AG09319 (cell line): Measurements from ENCODE around the gene PISD.

Experiments
- DNase-seq: peaks from one replicate; pipeline ENCODE4 v3.0.0-alpha.2; 2010; ENCODE audit warnings: low read depth; ENCODE audit errors: extremely low read depth
- TF ChIP-seq, protein P1 (sequence below): IDR thresholded peaks from 2 replicates; pipeline ENCODE4 v1.5.1; 2011; ENCODE audit warnings: low read depth, mild to moderate bottlenecking, inconsistent platforms, low read length, moderate library complexity

PISD gene

DNA sequence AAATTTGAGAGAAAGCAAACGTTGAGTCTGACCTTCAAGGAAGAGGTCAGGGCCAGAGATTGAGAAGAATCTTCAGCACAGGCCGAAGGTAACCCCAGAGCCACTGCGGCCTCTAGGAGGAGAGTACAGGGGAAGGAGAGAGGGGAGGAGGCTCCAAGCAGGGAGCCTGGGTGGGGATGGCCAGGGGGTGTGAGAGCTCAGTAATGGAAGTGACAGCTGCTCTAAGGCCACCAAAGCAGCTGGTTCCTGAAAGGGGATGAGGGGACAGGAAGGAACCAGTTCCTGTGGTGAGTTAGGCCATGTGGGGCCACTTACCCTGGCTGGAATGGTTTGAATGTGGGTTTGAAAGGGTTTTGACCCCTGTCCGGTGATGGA is 46.1 kb downstream of the PISD start:
- TF ChIP-seq, protein P1, sequence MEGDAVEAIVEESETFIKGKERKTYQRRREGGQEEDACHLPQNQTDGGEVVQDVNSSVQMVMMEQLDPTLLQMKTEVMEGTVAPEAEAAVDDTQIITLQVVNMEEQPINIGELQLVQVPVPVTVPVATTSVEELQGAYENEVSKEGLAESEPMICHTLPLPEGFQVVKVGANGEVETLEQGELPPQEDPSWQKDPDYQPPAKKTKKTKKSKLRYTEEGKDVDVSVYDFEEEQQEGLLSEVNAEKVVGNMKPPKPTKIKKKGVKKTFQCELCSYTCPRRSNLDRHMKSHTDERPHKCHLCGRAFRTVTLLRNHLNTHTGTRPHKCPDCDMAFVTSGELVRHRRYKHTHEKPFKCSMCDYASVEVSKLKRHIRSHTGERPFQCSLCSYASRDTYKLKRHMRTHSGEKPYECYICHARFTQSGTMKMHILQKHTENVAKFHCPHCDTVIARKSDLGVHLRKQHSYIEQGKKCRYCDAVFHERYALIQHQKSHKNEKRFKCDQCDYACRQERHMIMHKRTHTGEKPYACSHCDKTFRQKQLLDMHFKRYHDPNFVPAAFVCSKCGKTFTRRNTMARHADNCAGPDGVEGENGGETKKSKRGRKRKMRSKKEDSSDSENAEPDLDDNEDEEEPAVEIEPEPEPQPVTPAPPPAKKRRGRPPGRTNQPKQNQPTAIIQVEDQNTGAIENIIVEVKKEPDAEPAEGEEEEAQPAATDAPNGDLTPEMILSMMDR: no peak
- DNase-seq: no peak

DNA sequence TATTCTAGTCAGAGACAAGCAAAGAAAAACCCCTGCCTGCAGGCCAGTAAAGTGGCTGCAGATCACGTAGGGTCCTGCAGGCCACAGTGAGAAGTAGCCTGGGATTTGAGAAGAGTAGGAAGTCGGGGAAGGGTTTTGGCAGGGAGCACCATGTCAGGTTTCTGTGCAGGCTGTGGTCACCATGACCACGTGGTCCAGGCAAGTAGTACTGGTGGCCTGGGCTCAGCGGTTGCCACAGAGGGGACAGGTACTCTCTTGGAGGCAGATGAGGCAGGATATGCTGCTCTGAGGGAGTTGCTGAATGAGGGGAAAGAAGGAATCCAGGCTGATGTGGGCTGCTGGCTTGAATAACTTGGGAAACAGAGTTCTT is 46.5 kb downstream of the PISD start:
- no peak for DNase-seq
- TF ChIP-seq, protein P1: no peak

DNA sequence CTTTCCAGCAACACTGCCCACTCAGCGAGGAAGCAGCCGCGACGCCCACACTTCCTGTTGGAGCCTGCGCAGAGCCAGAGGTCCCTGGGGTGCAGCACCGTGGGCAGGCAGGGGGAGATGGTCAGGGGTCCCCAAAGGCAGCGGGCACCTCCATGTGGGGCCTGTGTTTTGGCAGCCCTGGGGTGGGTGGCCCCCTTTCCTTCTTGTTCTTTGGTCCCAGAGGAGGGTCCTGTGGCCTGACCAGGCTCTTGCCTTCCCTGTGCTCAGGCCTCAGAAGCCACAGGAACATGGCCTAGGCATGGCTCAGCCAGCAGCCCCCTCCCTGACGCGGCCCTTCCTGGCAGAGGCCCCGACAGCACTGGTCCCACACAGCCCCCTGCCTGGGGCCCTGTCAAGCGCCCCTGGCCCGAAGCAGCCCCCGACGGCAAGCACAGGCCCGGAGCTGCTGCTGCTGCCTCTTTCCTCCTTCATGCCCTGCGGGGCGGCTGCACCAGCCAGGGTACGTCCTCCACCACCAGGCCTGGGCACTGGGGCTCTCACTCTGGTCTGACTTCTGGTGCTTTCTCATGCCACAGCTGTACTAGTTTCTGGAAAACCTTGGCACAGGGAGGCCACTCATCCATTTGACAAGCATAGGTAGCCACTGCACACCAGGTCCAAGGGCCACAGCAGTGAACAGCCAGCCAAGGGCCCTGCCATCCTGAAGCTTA is 47.1 kb downstream of the PISD start:
- DNase-seq: no peak
- TF ChIP-seq, protein P1: no peak

DNA sequence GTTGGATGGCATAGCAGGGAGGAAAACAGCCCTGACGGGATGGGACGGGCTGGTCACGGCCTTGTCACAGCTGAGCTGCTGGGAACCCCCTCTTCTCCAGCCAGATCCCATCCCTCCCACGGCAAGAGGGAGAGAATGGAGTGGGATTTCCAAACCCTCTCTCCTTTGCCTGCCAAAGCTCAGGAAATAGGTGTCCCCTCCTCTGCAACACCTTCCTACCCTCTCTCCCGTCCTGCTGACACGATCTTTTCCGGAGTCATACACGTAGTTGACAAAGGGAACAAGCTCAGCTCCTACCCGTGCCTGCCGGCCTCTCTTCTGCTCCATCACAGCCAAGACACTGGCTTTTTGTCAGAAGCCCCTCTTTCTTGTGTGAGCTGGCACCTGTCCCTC is 48.1 kb downstream of the PISD start:
- DNase-seq: no peak
- TF ChIP-seq, protein P1: no peak

DNA sequence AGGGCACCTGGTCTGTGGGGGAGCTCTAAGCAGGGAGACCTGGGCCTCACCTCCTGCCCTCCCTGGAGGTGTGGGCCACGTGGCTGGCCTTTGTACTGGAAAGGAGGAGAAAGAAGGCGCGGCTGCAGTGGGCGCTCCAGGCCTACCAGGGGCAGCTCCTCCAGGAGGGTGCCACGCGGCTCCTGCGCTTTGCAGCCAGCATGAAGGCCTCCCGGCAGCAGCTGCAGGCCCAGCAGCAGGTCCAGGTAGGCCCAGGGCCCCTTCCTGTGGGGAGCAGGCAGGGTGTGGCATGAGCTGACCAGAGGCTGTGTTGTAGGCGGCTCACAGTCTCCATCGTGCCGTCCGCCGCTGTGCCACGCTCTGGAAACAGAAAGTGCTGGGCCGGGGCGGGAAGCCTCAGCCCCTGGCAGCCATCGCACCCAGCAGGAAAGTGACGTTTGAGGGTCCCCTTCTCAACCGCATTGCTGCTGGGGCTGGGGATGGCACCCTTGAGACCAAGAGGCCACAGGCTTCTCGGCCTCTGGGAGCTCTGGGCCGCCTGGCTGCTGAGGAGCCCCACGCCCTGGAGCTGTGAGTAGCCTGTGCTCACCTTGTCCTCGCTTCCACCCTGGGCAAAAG is 48.6 kb downstream of the PISD start:
- TF ChIP-seq, protein P1: no peak
- no peak for DNase-seq

DNA sequence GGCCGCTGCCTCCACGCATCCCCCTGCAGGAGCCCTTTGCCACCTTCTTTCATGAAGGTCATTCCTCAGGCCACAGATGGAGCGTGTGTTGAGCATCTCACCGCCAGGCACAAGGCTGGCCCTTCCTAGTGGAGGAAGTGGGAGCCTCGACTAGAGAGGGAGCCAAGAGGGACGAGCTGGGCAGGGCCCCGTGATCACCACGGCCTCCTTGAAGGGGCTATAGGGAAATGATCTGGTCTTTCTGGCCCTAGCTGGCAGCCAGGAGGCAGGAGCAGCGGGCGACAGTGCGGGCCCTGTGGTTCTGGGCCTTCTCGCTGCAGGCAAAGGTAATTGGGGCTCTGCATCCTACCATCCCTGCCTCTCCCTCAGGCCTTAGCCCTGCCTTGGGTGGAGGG is 49.1 kb downstream of the PISD start:
- TF ChIP-seq, protein P1: no peak
- DNase-seq: no peak

DNA sequence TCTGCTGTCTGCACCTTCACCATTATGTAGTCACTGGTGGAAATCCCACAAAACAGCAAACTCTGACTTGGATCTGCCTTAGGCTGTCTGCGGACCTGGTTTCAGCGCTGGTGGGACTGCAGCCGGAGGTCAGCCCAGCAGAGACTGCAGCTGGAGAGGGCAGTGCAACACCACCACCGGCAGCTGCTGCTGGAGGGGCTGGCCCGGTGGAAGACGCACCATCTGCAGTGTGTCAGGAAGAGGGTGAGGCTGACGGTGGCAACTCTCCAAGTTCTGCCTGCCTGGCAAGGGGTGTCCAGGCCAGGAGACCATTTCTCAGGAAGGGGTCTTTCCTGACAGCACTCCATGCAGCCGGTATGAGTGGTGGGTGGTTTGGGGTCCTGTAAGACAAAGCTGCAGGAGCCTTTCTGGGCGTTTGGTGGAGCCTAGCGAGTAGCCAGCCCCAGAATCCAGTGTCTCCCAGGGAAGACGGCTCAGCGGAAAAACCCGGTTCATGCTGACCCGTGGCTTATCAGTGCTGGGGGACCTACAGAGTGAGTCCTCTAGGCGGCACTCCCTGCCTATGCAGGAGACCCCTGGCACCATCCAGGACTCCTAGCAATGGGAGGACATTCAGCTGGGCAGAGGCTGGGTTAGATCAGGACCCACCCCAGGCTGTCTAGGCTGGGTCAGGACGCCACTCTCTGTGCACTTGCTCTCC is 50.8 kb downstream of the PISD start:
- TF ChIP-seq, protein P1: no peak
- DNase-seq: no peak
